Peyer's patch (tissue), 4 donors: ENCODE measurements around the gene WSCD1.

ENCODE experiments used
- POLR2A ChIP-seq, 2 donors: fragments of 450-650 bp; IDR thresholded peaks; one replicate each; pipeline ENCODE4 v1.5.1; 2017; ENCODE audit warnings: antibody characterized with exemption in 2 of 2, mild to moderate bottlenecking in 2 of 2, moderate library complexity in 2 of 2
- TF ChIP-seq, protein P1 (sequence below), 6 experiments: fragments of 450-650 bp in 4 of 6; fragments of 200-600 bp in 2 of 6; sonication (generic) in 1 of 6; IDR thresholded peaks; one replicate each; pipeline ENCODE4 v1.5.1; 2017 to 2019; ENCODE audit warnings: antibody characterized with exemption in 6 of 6, mild to moderate bottlenecking in 3 of 6, moderate library complexity in 1 of 6

GRCh38 chr17:6153375-6153774 lies 83.2 kb downstream of the WSCD1 start:
- TF ChIP-seq, protein P1, sequence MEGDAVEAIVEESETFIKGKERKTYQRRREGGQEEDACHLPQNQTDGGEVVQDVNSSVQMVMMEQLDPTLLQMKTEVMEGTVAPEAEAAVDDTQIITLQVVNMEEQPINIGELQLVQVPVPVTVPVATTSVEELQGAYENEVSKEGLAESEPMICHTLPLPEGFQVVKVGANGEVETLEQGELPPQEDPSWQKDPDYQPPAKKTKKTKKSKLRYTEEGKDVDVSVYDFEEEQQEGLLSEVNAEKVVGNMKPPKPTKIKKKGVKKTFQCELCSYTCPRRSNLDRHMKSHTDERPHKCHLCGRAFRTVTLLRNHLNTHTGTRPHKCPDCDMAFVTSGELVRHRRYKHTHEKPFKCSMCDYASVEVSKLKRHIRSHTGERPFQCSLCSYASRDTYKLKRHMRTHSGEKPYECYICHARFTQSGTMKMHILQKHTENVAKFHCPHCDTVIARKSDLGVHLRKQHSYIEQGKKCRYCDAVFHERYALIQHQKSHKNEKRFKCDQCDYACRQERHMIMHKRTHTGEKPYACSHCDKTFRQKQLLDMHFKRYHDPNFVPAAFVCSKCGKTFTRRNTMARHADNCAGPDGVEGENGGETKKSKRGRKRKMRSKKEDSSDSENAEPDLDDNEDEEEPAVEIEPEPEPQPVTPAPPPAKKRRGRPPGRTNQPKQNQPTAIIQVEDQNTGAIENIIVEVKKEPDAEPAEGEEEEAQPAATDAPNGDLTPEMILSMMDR (IDR thresholded peaks at IDR 0.05) = no peak
- no peak for TF ChIP-seq POLR2A (IDR thresholded peaks at IDR 0.05)
